Anterior cingulate cortex (tissue), 58 donors: ENCODE results near the gene SERPINA4.

Source experiments
- DNase-seq, 58 donors: peaks; one replicate each; lab custom pipeline; 2025; lab: John Stamatoyannopoulos, UW

Gene SERPINA4, protein sequence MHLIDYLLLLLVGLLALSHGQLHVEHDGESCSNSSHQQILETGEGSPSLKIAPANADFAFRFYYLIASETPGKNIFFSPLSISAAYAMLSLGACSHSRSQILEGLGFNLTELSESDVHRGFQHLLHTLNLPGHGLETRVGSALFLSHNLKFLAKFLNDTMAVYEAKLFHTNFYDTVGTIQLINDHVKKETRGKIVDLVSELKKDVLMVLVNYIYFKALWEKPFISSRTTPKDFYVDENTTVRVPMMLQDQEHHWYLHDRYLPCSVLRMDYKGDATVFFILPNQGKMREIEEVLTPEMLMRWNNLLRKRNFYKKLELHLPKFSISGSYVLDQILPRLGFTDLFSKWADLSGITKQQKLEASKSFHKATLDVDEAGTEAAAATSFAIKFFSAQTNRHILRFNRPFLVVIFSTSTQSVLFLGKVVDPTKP

DNA sequence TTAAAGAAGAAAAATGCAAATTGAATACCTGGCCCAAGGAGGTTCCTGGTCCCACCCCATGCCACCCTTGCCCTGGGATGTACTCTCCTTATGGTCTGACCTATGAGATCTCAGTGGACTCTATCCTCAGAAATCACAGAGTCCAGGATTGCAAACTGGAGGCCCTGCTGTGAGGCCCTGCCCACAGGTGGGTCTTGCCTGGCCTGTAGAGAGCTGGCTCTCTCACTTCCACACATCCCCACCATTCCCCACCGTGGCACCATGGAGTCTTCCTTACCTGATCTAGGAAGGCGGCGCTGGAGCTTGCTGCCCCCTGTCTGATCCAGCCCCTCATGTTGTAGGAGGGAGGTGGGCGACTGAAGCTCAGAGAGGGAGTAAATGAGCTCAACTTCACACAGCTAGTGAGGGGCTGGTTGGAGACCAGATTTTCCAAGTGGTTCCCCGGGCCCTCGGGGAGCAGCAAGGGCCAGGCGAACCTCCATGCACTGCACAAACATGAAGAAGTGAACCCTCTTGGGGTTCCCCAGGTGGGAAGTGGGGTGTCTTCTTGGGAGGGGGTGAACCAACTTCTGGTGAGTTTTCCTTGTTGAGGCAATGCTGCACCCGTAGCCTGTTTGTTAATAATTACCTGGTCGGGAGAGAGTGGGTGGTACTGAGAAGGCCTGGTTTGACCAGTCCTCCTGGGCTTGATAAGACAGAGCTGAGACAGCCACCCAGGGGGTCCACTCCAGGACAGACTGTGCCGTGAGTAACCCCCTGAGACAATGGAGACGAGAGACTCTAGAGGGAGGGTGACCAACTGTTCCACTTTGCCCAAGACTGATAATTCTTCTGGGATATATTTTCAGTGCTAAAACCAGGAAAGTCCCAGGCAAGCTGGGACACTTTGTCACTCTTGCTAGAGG, at the start of gene SERPINA4:
SERPINA4 (plus strand) TSS at position 692 of the 905 bp plus-strand sequence. CDS start 2,041 bp downstream, outside the sequence.
- no peak for DNase-seq

- no peak for DNase-seq
Observed at GRCh38 chr14:94514351-94514750, 46.9 kb upstream of the SERPINA4 start.

GRCh38 chr14:94515426-94515825, 45.8 kb upstream of the SERPINA4 start:
- DNase-seq, result no peak

GRCh38 chr14:94515856-94516255, 45.4 kb upstream of the SERPINA4 start:
- no peak for DNase-seq

DNA sequence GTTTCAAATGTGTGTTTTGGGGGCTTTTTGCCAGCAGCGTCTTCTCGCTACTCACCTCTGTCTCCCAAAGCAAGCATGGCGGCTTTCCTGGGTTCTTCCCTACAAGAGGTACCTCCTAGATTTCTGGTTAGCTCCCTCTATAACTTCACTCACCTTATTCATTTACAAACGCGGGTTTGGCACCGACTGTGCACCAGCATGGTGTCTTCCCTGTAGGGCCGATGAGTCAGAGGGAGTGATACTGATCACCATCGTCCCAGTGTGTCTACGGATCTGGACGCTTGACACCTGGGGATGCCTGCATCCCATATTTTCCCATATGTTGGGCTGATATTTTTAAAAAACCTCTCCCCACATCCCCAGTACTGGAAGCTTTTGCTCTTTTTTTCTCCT, 44.0 kb upstream of the SERPINA4 start:
- no peak for DNase-seq

DNA sequence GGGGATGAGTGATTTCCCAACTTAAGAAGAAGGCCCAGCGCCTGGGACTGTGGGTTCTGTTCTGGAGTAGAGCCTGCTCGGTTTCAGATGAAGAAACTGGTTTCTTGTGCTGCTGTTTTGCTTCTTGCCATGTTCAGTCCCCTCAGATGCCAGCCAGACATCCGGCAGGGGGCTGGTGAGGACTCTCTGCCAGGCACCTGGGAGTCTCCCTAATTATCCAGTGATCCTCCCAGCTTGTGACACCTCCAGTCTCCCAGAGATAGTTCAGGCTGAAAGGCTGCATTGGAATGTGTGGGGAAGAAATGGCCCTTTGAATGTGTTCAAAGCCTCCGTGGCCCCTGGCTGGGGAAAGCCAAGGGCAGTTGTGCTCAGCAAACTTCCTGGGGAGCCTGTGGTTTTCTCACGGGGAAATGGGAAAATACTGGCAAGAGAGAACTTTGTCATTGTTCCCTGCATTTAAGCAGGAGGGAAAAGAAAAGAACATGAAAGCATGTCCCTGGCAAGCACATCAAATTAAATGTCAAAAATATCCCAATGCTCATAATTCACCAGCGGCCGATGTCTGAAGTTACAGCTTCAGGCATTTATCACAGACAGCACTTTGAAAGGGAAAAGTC, 43.5 kb upstream of the SERPINA4 start:
- DNase-seq, result no peak

- no peak for DNase-seq
Observed at GRCh38 chr14:94521375-94522114, 39.7 kb upstream of the SERPINA4 start.

DNA sequence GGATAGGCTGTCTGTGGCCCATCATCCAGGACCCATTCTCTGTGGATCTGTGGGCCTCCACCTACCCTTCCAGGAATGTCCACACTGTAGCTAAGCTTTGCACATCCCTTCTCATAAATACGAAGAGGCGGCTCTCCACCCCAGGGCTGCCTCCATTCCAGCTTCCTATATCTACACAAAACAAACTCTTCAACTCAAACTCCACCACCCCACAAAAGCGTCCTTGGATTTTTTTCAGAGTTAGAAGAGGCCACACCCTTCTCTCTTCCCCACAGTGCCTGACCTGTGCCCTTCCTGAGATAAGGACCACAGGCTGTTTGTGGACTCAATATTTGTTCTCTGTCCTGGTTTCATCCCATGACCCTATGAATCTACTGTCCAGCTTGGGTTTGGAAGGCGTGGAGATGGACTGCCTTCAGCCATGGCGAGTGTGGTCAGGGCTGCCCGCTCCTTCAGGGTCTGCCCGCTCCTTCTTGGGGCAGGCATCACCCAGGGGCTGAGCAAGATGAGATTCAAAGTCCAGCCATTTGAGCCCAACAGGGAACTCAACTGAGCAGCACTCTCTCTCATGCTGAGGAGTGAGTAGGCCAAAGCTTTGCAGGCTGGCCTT, 39.0 kb upstream of the SERPINA4 start:
- no peak for DNase-seq

- DNase-seq, result no peak
Observed at GRCh38 chr14:94523265-94523664, 38.0 kb upstream of the SERPINA4 start.

GRCh38 chr14:94524093-94524492, 37.1 kb upstream of the SERPINA4 start:
- no peak for DNase-seq

- DNase-seq, result no peak
Observed at GRCh38 chr14:94531187-94531586, 30.1 kb upstream of the SERPINA4 start.

- no peak for DNase-seq
Observed at GRCh38 chr14:94532447-94532846, 28.8 kb upstream of the SERPINA4 start.

- DNase-seq, result no peak
Observed at GRCh38 chr14:94535506-94535905, 25.7 kb upstream of the SERPINA4 start.

DNA sequence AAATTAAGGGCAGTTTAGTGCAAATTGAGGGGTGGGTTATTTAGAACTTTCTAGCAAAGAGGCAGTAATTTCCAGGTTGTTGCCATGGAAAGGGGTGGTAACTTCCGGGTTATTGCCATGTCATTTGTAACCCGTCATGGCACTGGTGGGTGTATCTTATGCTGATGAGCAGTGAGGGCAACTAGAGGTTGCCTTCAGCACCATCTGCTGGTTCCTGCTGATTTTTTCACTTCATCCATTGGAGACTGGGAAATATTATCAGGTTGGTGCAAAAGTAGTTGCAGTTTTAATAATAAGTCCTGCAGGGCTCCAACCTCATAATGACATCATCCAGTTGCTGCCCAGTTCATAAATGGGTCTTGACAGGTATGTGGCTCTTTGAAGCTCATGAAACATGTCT, 24.4 kb upstream of the SERPINA4 start:
- no peak for DNase-seq

DNA sequence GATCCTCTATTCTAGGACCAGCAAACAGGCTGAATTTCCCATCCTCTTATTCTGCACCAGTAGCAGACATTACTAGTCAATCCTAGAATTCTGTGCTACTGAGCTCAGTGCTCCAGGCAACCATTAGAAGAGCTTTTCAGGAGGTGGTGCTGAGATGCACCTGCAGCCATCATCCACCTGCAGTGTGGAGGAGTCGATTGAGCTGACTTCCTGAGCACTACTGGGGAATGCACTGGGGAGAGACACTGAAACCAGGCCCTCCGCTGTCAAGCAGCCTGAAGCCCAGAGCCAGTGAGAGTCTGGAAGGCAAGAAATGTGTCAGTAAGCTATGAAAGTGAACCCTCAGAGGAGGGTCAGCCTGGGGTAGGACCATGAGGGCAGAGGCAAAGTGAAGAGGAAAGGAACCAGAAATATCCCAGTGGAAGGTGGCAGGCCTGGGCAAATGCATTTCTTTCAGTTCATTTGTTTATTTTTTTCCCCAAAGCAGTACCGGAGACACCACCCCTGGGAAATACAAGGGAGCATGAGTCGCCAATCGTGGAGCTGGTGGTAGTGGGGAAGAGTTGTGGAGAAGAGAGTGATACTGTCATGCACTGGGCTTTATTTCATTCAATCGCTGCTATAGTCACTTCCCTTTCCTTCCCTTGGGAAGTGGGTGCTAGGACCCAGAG, 23.0 kb upstream of the SERPINA4 start:
- DNase-seq, result no peak

GRCh38 chr14:94539181-94539580, 22.1 kb upstream of the SERPINA4 start:
- no peak for DNase-seq

DNA sequence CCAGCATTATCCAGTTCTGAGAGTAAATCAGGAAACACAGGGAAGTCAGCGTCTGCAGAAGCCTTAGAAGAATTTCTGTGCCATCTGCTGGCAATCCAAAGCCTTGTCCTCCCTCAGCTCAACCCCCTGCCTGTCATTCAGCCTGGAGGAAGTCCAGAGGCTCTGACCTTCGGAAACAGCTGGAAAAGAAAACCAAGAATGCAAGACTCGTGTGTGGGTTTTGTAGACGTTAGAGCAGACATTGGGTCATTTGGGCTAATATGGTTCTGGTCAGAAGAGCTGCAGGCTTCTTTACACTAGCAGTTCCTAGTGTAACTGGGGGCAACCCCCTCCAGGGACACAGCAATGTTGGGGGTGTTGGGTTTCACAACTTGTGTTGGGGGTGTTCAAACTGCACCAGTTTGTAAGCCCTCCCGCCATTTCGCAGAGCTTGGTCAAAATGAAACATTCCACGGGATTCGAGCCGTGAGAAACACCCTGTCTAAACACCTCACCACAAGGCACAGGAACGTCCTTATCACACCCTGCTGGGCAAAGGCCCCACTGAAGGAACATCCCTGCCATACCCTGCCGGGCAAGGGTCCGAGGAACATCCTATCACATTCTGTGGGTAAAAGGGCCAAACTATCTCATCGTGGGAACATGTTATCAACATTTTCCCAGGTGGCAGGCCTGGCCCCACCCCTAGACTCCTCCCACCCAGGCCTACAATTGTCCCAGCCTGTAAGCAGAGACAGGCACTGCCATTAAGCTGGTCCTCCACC, 21.0 kb upstream of the SERPINA4 start:
- DNase-seq, result peak in 1 of 58 donors; percentile 26

DNA sequence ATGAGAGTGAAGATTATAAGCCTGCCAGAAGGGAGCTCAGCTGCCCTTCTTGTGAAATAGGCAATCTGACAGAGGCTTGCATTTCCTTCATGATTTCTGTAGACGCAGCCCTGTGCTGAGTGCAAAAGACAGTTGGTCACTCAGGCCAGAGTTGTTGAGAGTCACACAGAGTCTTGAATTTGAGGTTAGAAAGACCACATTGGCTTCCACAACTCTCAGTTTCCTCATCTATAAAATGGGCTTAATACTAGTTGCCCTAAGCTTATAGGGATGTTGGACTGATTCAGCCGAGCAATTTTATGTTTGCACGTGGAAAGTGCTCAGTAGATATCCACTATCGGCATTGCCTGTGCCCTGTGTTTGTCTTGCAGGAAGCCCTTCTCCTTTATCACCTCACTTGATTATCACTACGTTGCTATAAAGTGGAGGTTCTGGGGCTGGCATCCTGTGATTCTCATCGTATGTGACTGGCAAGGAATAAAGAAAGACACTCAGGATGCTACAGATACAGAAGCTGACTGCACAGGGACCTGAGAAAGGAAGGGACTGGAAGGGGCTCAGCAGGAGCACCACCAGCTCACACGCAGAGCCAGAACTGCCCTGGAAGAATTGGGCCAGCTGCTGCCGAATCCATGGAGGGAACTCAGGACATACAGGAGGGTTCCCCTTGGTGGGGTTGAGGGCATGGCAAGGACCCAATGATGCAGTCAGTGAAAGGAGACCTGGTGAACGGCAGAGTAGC, 19.8 kb upstream of the SERPINA4 start:
- no peak for DNase-seq
